NCI-H2227 (cell line): ENCODE results near the gene TSPAN5.
"Not testable (repeated sequence)": the region's sequence is repeated elsewhere in the genome, so short reads cannot be mapped to it uniquely, and the experiment has no call there.

ENCODE experiments used
- DNase-seq: peaks from one replicate; lab custom pipeline; 2025; ENCODE audit not compliant: unreplicated experiment; lab: John Stamatoyannopoulos, UW

TSPAN5 gene

GRCh38 chr4:98468709-98469108 is 189.7 kb downstream of the TSPAN5 start:
- no peak for DNase-seq

- peak; percentile 84 for DNase-seq
These were observed 190.8 kb downstream of the TSPAN5 start for GRCh38 chr4:98467627-98468072.

- DNase-seq, result no peak
These were observed 191.4 kb downstream of the TSPAN5 start for GRCh38 chr4:98466868-98467599.

- no peak for DNase-seq
These were observed 195.9 kb downstream of the TSPAN5 start for GRCh38 chr4:98462487-98462886.

GRCh38 chr4:98461121-98461865 is 197.1 kb downstream of the TSPAN5 start:
- DNase-seq, result not testable (repeated sequence)

GRCh38 chr4:98457422-98457821 is 201.0 kb downstream of the TSPAN5 start:
- DNase-seq, result not testable (repeated sequence)

- DNase-seq, result no peak
These were observed 206.3 kb downstream of the TSPAN5 start for GRCh38 chr4:98452091-98452490.

GRCh38 chr4:98448908-98449307 is 209.5 kb downstream of the TSPAN5 start:
- DNase-seq, result no peak

GRCh38 chr4:98447648-98448047 is 210.8 kb downstream of the TSPAN5 start:
- no peak for DNase-seq

- no peak for DNase-seq
These were observed 211.7 kb downstream of the TSPAN5 start for GRCh38 chr4:98446499-98447375.

- DNase-seq, result peak; percentile 62
These were observed 214.0 kb downstream of the TSPAN5 start for GRCh38 chr4:98444371-98444770.

GRCh38 chr4:98434816-98435215 is 223.6 kb downstream of the TSPAN5 start:
- no peak for DNase-seq

- peak; percentile 85 for DNase-seq
These were observed 224.7 kb downstream of the TSPAN5 start for GRCh38 chr4:98433691-98434090.

- no peak for DNase-seq
These were observed 227.6 kb downstream of the TSPAN5 start for GRCh38 chr4:98430708-98431403.

GRCh38 chr4:98423009-98423408 is 235.4 kb downstream of the TSPAN5 start:
- DNase-seq, result no peak

- no peak for DNase-seq
These were observed 237.3 kb downstream of the TSPAN5 start for GRCh38 chr4:98421111-98421510.
